ENCODE results near the gene DACH1.

The DACH1 gene

GRCh38 chr13:71873418-71874247 lies 6.6 kb upstream of the DACH1 start (continued):
- TF ChIP-seq ZNF518A (tag by site-specific recombination; conservative IDR thresholded peaks at IDR 0.05; ENCODE audit: low read depth) = no peak
- TF ChIP-seq ZNF157 (tag by site-specific recombination; IDR thresholded peaks at IDR 0.05) = no peak
- TF ChIP-seq SP2 (tag by site-specific recombination; IDR thresholded peaks at IDR 0.05) = no peak
- TF ChIP-seq ZNF18 (tag by site-specific recombination; IDR thresholded peaks at IDR 0.05) = no peak
- no peak for TF ChIP-seq ZNF148 (tag by site-specific recombination; IDR thresholded peaks at IDR 0.05; ENCODE audit: borderline replicate concordance)
- 0 out of 2 replicates have a peak, but pooled peaks have one; percentile 13 for TF ChIP-seq ZBTB17 (tag by site-specific recombination; IDR thresholded peaks at IDR 0.05)
- peak; percentile 97 for TF ChIP-seq PRDM6 (tag by site-specific recombination; IDR thresholded peaks at IDR 0.05)
- TF ChIP-seq ZSCAN30 (tag by site-specific recombination; IDR thresholded peaks at IDR 0.05) = peak; percentile 75
- 0 out of 2 replicates have a peak, but pooled peaks have one; percentile 26 for TF ChIP-seq MYNN (tag by site-specific recombination; IDR thresholded peaks at IDR 0.05; ENCODE audit: borderline replicate concordance)
- TF ChIP-seq ZSCAN18 (tag by site-specific recombination; IDR thresholded peaks at IDR 0.05) = no peak
- peak; percentile 94 for TF ChIP-seq SP7 (tag by site-specific recombination; IDR thresholded peaks at IDR 0.05)
- no peak for TF ChIP-seq ZNF629 (tag by site-specific recombination; IDR thresholded peaks at IDR 0.05)
- no peak for TF ChIP-seq KLF9 (tag by site-specific recombination; IDR thresholded peaks at IDR 0.05; ENCODE audit: low read depth)
- peak; percentile 45 for TF ChIP-seq ZNF341 (tag by site-specific recombination; IDR thresholded peaks at IDR 0.05; ENCODE audit: low read depth)
- TF ChIP-seq ZNF843 (tag by site-specific recombination; IDR thresholded peaks at IDR 0.05) = peak; percentile 75
- TF ChIP-seq ZNF366 (tag by site-specific recombination; conservative IDR thresholded peaks at IDR 0.05) = no peak
- peak; percentile 57; the same call in 1 of the 2 replicates for TF ChIP-seq OSR2 (tag by site-specific recombination; IDR thresholded peaks at IDR 0.05)
- TF ChIP-seq BCL6B (tag by site-specific recombination; IDR thresholded peaks at IDR 0.05) = no peak
- TF ChIP-seq ZNF302 (tag by site-specific recombination; IDR thresholded peaks at IDR 0.05; ENCODE audit: low read depth) = no peak
- no peak for TF ChIP-seq ZNF610 (tag by site-specific recombination; IDR thresholded peaks at IDR 0.05; ENCODE audit: borderline replicate concordance)
